GM21619 (cell line): ENCODE measurements around the gene MYO5B.

Source experiments
- ATAC-seq: cut with Tn5 transposase; IDR thresholded peaks from one replicate; pipeline ENCODE4 v1.9.1; 2021; ENCODE audit not compliant: unreplicated experiment

The MYO5B gene

GRCh38 chr18:50189160-50189559, 5.8 kb downstream of the MYO5B start:
- peak; percentile 84 for ATAC-seq

- no peak for ATAC-seq
Measured at GRCh38 chr18:50188652-50189051, 6.3 kb downstream of the MYO5B start.

DNA sequence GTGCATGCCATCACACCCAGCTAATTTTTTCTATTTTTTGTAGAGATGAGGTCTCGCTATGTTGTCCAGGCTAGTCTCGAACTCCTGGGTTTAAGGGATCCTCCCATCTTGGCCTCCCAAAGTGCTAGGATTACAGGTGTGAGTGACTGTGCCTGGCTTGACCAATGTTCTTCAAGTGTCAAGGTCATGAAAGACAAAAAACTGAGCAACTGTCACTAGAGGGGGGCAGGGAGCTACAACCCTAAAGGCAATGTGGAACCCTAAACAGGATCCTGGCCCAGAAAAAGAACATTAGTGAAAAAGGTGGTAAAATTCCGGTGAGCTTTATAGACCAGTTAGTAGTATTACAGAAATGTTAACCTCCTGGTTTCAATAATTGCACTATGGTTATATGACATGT, 7.3 kb downstream of the MYO5B start:
- ATAC-seq = no peak

GRCh38 chr18:50186385-50186784, 8.6 kb downstream of the MYO5B start:
- no peak for ATAC-seq

DNA sequence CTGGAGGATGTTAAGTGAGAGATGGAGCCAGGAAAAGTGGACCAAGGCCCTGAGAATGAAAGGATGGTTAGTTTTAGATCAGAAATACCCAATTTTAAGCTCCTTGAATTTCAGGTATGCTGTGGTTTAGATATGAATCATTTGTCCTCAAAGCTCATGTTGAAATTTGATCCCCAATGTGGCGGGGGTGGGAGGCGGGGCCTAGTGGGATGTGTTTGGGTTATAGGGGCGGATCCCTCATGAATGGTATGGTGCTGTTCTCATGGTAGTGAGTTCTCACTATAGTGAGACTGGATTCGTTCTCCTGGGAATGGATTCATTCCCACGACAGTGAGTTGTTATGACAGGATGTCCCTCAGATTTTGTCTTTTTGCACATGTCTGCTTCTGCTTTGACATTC, 11.4 kb downstream of the MYO5B start:
- no peak for ATAC-seq

GRCh38 chr18:50182511-50182910, 12.4 kb downstream of the MYO5B start:
- ATAC-seq = no peak

DNA sequence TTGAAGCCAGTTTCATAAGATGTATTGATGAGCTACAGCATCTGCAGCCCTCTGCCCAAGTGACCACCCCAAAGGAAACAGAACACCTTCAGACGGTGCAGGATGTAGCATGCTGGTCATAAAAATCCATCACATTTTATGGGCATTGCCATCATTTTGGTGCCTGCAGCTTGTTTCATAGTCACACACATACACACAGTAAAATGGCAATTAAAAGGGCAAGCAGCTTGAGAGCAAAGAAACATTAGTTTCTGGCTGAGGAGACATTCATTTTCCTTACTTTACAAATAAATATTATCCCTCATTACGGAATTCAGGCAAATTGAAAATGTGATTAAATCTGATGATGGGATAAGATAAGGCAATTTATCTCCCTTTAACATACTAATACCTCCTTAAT, 13.4 kb downstream of the MYO5B start:
- no peak for ATAC-seq

GRCh38 chr18:50179465-50179864, 15.5 kb downstream of the MYO5B start:
- ATAC-seq = no peak

DNA sequence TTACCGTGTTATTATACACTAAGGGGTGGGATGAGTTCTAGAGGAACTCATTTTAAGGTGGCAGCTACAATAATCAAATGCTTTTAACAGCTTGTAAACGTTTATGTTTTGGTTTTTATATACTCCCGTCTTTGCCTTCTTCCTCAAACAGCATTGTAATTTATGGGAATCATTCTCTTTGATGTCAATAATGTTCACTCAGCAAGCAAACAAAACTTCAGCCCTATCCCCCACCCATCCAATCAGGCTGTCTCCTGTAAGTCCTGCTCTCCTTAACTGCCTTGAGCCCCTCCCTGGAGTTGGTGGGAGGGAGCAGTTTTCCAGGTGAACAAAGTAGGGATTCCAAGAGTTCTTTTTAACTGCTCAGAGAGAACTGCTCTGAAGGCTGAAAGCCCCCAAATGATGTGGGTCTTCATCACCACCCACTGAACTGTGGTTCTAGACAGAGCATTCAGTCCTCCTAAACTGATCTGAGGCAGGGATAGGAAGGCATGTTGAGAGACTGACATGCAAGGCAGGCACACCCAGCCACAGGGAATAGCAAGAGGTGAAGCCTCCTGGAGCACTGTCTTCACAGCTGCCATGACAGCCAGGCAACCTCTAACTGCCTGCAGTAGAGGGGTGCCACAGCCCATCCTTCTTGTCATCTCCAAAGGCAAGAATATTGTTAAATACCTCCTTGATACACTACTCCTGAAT, 17.5 kb downstream of the MYO5B start:
- ATAC-seq = no peak

GRCh38 chr18:50172367-50172766, 22.6 kb downstream of the MYO5B start:
- ATAC-seq = no peak

GRCh38 chr18:50171406-50171805, 23.5 kb downstream of the MYO5B start:
- ATAC-seq = no peak

DNA sequence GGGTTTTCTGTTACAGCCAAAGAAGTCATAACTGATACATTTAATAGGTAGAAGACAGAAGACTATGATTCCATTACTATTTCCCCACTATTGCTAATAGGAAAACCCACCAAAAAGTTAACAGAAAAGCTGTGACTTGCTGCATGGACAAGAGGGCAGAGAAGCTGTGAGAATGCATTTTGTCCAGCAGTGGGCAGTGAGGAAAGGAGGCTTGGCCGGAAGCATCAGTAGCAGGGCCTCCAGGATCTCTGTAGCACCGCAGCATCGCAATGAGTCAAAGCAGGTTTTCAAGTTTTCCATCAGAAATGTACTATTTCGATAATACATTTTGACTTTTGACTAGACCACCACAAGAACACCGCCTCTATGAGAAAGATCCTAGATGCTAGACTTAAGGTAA, 24.9 kb downstream of the MYO5B start:
- ATAC-seq = no peak

DNA sequence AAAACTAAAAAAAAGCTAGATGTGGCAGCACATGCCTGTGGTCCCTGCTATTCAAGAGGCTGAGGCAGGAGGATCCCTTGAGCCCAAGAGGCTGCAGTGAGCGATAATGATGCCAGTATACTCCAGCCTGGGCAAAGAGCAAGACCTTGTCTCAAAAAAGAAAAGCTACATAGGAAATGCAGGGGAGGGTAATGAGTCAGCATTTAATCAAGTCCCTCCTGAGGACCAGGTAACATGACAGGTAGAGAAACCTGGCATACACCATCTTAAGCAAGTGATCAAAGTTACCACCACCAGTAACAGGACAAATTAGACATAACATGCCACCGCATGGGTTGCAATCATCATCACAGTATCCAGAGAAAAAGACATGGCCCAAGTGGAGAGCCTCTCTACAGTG, 25.8 kb downstream of the MYO5B start:
- no peak for ATAC-seq

- no peak for ATAC-seq
Measured at GRCh38 chr18:50167966-50168365, 27.0 kb downstream of the MYO5B start.

- ATAC-seq = no peak
Measured at GRCh38 chr18:50166901-50167300, 28.0 kb downstream of the MYO5B start.

DNA sequence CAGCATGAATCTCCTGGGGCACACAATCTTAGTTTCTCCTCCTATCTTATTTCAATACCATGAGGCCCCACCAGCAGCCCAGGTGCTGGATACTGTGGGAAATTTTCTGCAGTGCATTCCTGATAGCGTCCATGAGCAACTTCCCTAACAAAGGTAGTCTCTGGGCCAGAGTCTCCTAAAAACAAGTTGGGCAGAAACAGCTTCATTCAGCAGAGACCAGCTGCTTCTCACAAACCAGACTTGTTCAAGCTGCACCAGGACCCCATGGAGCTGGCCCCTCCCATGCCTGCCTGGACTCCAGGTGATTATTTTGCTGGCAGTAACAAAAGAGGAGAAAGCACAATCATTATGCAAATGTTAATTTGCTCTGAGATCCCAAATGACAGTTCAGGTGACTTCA, 31.4 kb downstream of the MYO5B start:
- no peak for ATAC-seq

DNA sequence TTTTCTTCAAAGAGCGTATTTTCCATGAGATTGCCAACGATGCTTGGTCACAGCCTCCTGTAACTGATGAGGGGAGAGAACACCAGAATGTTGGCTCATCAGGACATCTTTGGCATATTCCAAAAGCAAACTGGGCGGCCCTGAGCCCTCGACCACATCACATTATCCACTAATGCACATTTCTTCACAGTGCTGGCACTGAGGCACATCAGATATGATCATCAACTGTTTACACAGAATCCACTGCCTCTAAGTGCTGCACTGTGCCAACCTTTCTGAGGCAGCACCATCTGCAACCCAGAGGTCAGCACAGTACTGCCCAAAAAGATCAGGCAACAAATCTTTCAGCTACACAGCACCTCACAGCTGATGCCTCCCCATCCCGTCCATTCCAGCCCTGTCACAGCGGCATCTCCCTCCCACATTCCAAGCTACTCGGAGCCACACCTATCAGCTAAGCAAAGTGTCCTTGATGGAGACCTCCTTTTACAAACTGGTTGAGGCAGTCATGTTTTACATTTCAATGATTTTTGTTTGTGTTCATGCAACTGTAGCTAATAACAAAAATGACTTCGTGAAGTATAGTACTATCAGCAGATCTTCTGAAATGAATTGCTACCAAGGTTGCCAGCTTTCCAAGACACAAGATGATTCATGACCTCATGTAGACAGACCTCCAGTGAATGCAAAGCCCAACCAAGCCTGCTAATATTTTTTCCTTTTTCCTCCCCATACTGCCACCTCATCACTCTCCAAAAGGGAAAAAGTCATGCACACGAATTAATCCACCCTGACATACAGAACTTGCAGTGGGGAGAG, 32.3 kb downstream of the MYO5B start:
- ATAC-seq = no peak

DNA sequence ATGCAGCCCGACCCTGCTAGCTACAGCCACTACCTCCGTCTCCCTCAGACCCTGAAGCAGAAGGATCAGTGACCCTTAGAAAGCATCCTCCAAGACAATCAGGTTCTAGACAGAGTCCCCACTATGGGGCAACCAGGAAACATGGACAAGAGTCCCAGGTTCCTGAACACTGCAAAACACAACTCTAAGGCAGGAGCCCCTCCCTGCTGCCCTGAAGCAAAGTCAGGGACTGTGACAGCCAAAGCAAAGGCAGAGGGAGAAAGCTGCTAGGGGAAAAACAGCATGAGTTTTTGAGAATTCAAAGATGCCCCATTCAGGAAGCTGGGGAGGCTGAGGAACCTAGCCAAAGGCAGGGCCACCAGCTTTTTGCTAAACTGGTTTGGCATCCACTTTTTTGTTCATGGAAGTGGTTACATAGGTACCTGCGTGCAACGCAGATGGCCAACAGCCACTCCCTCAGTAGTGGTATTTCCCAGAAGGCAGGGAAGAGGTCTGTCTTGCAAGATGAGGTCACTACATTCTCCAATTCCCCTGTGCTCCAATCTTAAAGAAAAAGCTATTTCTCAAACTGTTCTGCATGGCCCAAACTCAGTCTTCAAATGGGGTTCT, 33.2 kb downstream of the MYO5B start:
- no peak for ATAC-seq

GRCh38 chr18:50159654-50160046, 35.3 kb downstream of the MYO5B start:
- ATAC-seq = no peak

GRCh38 chr18:50158866-50159653, 35.9 kb downstream of the MYO5B start:
- ATAC-seq = no peak

- no peak for ATAC-seq
Measured at GRCh38 chr18:50155406-50155805, 39.5 kb downstream of the MYO5B start.
